GM12892 (cell line): ENCODE measurements around the gene DPP6.

Experiments
- POLR2A ChIP-seq: IDR thresholded peaks from 2 replicates; pipeline ENCODE4 v1.6.1; 2011; ENCODE audit warnings: low read depth, low read length, control low read depth
- POLR2AphosphoS5 ChIP-seq: IDR thresholded peaks from 2 replicates; pipeline ENCODE4 v1.6.1; 2011; ENCODE audit warnings: low read depth, low read length, control low read depth

DNA sequence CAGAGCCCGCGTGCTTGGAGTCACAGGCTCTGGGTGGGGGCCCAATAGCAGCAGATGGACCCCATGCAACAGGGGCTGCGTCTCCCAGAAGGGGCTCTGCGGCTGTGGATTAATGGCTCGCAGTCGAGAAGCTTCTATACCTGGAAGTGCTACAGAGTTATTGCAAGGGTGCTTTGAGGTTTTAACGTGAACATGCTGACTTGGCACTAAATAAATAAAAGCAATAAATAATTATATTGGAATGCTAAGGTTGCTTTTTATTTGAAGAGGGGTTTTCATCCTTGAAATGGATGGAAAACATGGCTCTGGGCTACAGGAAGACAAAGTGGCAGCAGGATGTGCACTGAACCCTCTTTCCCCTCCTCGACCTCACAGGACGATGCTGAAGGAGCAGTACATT, 828.3 kb downstream of the DPP6 start:
- TF ChIP-seq POLR2A (no peak), POLR2AphosphoS5 (no peak)
